Left lung (tissue), 10 donors: ENCODE data around the gene ZNF26. TPM values are rescaled to one million over a fixed set of nuclear protein-coding genes. Genes with fewer than 3 reads are reported as not detected.

Experiments used
- ATAC-seq: fragments of 200-7000 bp; cut with Tn5 transposase; one replicate; pipeline ENCODE4 v1.9.1; 2020; ENCODE audit warnings: moderate library complexity
- DNase-seq, 4 donors: peaks; one replicate each; pipeline ENCODE4 v3.0.0-alpha.2; 2013 to 2020
- H3K27ac ChIP-seq, 2 donors: fragments of 200-600 bp; sonication (generic) in 1 of 2; one replicate each; pipeline versions ENCODE4 v1.5.0 to v1.8.0; 2020 to 2021
- H3K27me3 ChIP-seq, 2 donors: fragments of 200-600 bp; sonication (generic) in 1 of 2; one replicate each; pipeline versions ENCODE4 v1.5.0 to v1.8.0; 2020 to 2021
- H3K36me3 ChIP-seq, 2 donors: fragments of 200-600 bp; sonication (generic) in 1 of 2; one replicate each; pipeline versions ENCODE4 v1.5.0 to v1.8.0; 2020 to 2021
- H3K4me1 ChIP-seq, 2 donors: fragments of 200-600 bp; one replicate each; pipeline ENCODE4 v1.8.0; 2021
- H3K4me3 ChIP-seq, 2 donors: fragments of 200-600 bp; sonication (generic) in 1 of 2; one replicate each; pipeline versions ENCODE4 v1.5.0 to v1.8.0; 2020 to 2021; ENCODE audit warnings: mild to moderate bottlenecking in 1 of 2
- H3K9me3 ChIP-seq, 2 donors: fragments of 200-600 bp; sonication (generic) in 1 of 2; one replicate each; pipeline versions ENCODE4 v1.5.0 to v1.8.0; 2020 to 2021
- intact Hi-C, 2 donors: fragments of 100-400 bp; cut with DNase I; formaldehyde crosslinking; loops; one replicate each; pipeline versions ENCODE4 v1.11.2 to v1.14.2; 2022
- polyA plus RNA-seq, 6 donors: library from polyadenylated mRNA; unstranded; fragments of 120-200 nt; gene quantifications; one replicate each; pipeline ENCODE4 v1.2.1, GENCODE V29; 2013; ENCODE audit not compliant: insufficient read length in 6 of 6
- total RNA-seq, 2 donors: library from RNA; stranded (reverse); fragmentation: NEBNext Ultra II Directional; extraction: Animal tissue kit (Norgen Biotek cat#: 25700); gene quantifications; one replicate each; pipeline ENCODE4 v1.2.1, GENCODE V29; 2021
- TF ChIP-seq, protein P1 (sequence below), 2 donors: fragments of 200-600 bp; sonication (generic) in 1 of 2; IDR thresholded peaks; one replicate each; pipeline versions ENCODE4 v1.5.0 to v1.8.0; 2021; ENCODE audit warnings: antibody characterized with exemption in 2 of 2
- donor health status: DM: no; HTN: yes; CAD: no.
- donor health status: DM: no; HTN: no; CAD: no.

ZNF26 gene
- total and polyA plus RNA-seq, 8 donors: 7.5 to 19.4 (median 16.4) TPM

DNA sequence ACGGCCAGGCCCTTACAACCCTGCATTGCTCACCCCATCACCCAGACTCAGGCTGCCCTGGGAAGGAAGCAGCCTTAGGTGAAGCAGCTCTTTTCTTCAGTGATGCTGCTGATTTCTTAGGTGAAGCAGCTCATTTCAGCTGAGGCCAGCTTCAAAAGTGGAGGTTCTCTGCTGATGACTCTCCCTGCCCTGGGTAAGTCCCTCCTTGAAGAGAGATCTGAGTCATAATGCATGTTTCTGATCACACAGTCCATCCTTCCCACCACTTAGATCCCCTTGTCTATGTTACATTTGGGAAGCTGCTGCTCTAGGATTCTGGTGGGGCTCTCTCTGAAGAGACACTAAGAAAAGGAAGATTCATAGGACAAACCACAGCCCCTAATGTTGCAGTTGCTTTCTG, 77.4 kb downstream of the ZNF26 start:
- Histone ChIP-seq H3K27ac (no peak overlapping the region), H3K4me3 (no peak overlapping the region), H3K4me1 (no peaks in the 10 kb centered on the region), H3K36me3 (peaks cover 0 to 18% of the 10 kb centered on the region in 2 donors), H3K27me3 (no peaks in the 10 kb centered on the region), H3K9me3 (peaks cover 65 to 99% of the 10 kb centered on the region in 2 donors)
- ATAC-seq (no peak), DNase-seq (no peak)
- TF ChIP-seq, protein P1, sequence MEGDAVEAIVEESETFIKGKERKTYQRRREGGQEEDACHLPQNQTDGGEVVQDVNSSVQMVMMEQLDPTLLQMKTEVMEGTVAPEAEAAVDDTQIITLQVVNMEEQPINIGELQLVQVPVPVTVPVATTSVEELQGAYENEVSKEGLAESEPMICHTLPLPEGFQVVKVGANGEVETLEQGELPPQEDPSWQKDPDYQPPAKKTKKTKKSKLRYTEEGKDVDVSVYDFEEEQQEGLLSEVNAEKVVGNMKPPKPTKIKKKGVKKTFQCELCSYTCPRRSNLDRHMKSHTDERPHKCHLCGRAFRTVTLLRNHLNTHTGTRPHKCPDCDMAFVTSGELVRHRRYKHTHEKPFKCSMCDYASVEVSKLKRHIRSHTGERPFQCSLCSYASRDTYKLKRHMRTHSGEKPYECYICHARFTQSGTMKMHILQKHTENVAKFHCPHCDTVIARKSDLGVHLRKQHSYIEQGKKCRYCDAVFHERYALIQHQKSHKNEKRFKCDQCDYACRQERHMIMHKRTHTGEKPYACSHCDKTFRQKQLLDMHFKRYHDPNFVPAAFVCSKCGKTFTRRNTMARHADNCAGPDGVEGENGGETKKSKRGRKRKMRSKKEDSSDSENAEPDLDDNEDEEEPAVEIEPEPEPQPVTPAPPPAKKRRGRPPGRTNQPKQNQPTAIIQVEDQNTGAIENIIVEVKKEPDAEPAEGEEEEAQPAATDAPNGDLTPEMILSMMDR (IDR thresholded peaks at IDR 0.05): no peak
- intact Hi-C loops: no loop called here

DNA sequence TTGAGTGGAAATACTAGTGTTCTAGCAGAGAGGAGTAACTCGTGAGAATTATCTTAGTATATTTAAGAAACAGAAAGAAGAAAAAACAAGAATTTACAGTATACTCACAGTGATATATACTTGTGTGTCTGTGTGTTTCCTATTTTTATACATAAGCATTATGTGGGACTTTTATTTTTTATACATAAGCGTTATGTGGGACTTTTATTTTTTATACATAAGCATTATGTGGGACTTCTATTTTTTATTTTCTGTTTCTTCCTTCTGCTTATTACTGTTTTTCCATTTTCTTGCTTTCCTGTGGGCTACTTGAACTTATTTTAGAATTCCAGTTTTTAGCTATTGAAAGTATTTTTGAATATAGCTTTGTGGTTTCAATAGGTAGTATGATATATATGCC, 87.7 kb downstream of the ZNF26 start:
- ATAC-seq (no peak), DNase-seq (no peak)

More for the DNA sequence above, 87.7 kb downstream of the ZNF26 start:
- Histone ChIP-seq H3K9me3 (peaks cover 0 to 100% of the 10 kb centered on the region in 2 donors), H3K27ac (no peak overlapping the region), H3K4me1 (no peaks in the 10 kb centered on the region), H3K4me3 (no peak overlapping the region), H3K27me3 (no peaks in the 10 kb centered on the region), H3K36me3 (no peaks in the 10 kb centered on the region)
- intact Hi-C loops: no loop called here
- TF ChIP-seq, protein P1 (IDR thresholded peaks at IDR 0.05): no peak

Other genes with a start within 250 kb of the ZNF26 start
- gene ANKLE2, start 224.5 kb upstream of the ZNF26 start, total RNA-seq: 10 to 100 TPM; 59.3 to 84.9 TPM
- gene ANKLE2, start 224.5 kb upstream of the ZNF26 start, polyA plus RNA-seq: 10 to 100 TPM; 70.9 to 83.9 (median 78.1) TPM
- 10 to 100 TPM; 81.0 to 82.6 TPM for gene GOLGA3, start 157.5 kb upstream of the ZNF26 start, total RNA-seq
- gene GOLGA3, start 157.5 kb upstream of the ZNF26 start, polyA plus RNA-seq: 10 to 100 TPM; 40.6 to 54.6 (median 42.3) TPM
- 10 to 100 TPM; 42.2 to 62.6 TPM for gene CHFR, start 98.8 kb upstream of the ZNF26 start, total RNA-seq
- gene CHFR, start 98.8 kb upstream of the ZNF26 start, polyA plus RNA-seq: 10 to 100 TPM; 21.0 to 34.3 (median 24.5) TPM
- gene ZNF605, start 30.1 kb upstream of the ZNF26 start, total RNA-seq: 10 to 100 TPM; 14.7 to 18.1 TPM
- 10 to 100 TPM; 22.6 to 28.7 (median 25.0) TPM for gene ZNF605, start 30.1 kb upstream of the ZNF26 start, polyA plus RNA-seq
- 10 to 100 TPM; 17.3 to 24.5 TPM for gene ZNF84, start 51.1 kb downstream of the ZNF26 start, total RNA-seq
- gene ZNF84, start 51.1 kb downstream of the ZNF26 start, polyA plus RNA-seq: 10 to 100 TPM; 71.1 to 85.7 (median 74.2) TPM
- gene ZNF140, start 94.6 kb downstream of the ZNF26 start, total RNA-seq: 10 to 100 TPM; 12.2 to 14.4 TPM
- 10 to 100 TPM; 39.3 to 44.2 (median 40.7) TPM for gene ZNF140, start 94.6 kb downstream of the ZNF26 start, polyA plus RNA-seq
- gene ZNF891, start 143.9 kb downstream of the ZNF26 start, total RNA-seq: 1 to 10 TPM; 1.6 to 1.8 TPM
- 1 to 10 TPM; 6.2 to 8.5 (median 7.4) TPM for gene ZNF891, start 143.9 kb downstream of the ZNF26 start, polyA plus RNA-seq
- 1 to 10 TPM; 6.7 to 8.2 TPM for gene ZNF10, start 144.3 kb downstream of the ZNF26 start, total RNA-seq
- 10 to 100 TPM; 28.7 to 36.1 (median 31.6) TPM for gene ZNF10, start 144.3 kb downstream of the ZNF26 start, polyA plus RNA-seq
- gene ZNF268, start 195.1 kb downstream of the ZNF26 start, total RNA-seq: 10 to 100 TPM; 19.2 to 20.9 TPM
- 10 to 100 TPM; 25.1 to 31.7 (median 27.5) TPM for gene ZNF268, start 195.1 kb downstream of the ZNF26 start, polyA plus RNA-seq
- not detected for gene ANHX, start 249.5 kb downstream of the ZNF26 start, total RNA-seq
- not detected for gene ANHX, start 249.5 kb downstream of the ZNF26 start, polyA plus RNA-seq